GM12878 (cell line): ENCODE results near the gene PRKAR2B. TPM values are rescaled to one million over a fixed set of nuclear protein-coding genes. Genes with fewer than 3 reads are reported as not detected.

Experiments
- ATAC-seq: fragments of 200-7000 bp; cut with Tn5 transposase; 3 replicates; pipeline ENCODE4 v1.9.1; 2020; ENCODE audit warnings: mild to moderate bottlenecking, moderate library complexity
- BruUV-seq: library from RNA; stranded (reverse); fragments of 400-500 nt; replicated peaks from 2 replicates; lab custom pipeline; 2021; lab: Mats Ljungman, UMichigan
- CTCF ChIA-PET: fragments of 300-600 bp; sonication (Branson Sonifier 250); formaldehyde crosslinking; extraction: SDS; loops from one replicate; lab custom pipeline; 2021; ENCODE audit warnings: inconsistent platforms; lab: Yijun Ruan, JAX
- POLR2A ChIA-PET: fragments of 350-600 bp; formaldehyde crosslinking; extraction: SDS; loops from one replicate; lab custom pipeline; 2021; ENCODE audit warnings: inconsistent platforms; lab: Charles Lee
- RAD21 ChIA-PET: fragments of 300-600 bp; sonication (Branson Sonifier 250); formaldehyde crosslinking; loops from one replicate; lab custom pipeline; 2023; ENCODE audit warnings: antibody characterized with exemption; ENCODE audit not compliant: unreplicated experiment; lab: Charles Lee
- SMC1A ChIA-PET: fragments of 300-600 bp; sonication (Branson Sonifier 250); formaldehyde crosslinking; loops from one replicate; lab custom pipeline; 2023; ENCODE audit not compliant: unreplicated experiment, uncharacterized antibody; lab: Charles Lee
- DNase-seq: peaks from one replicate; pipeline ENCODE4 v3.0.0-alpha.2; 2011; ENCODE audit warnings: low read depth, low spot score
- FAIRE-seq: peaks from 3 replicates; lab custom pipeline; 2011; peaks lifted over from hg19 to GRCh38; lab: Jason Lieb, UNC
- H2AFZ ChIP-seq: 2 replicates; pipeline ENCODE4 v1.6.0; 2011; ENCODE audit warnings: low read depth, low read length, control low read depth; ENCODE audit not compliant: control insufficient read depth
- H3K27ac ChIP-seq: 2 replicates; pipeline ENCODE4 v1.5.1; 2011; ENCODE audit warnings: control low read depth; ENCODE audit not compliant: control insufficient read depth, insufficient read depth
- H3K27me3 ChIP-seq, 2 experiments: replicated peaks in 1 of 2; 2 replicates each; pipeline versions ENCODE4 v1.6.0 to v1.6.1; 2011; ENCODE audit warnings: low read length in 1 of 2; ENCODE audit not compliant: control insufficient read depth in 2 of 2, insufficient read depth in 2 of 2
- H3K36me3 ChIP-seq, 2 experiments: 2 replicates each; pipeline ENCODE4 v1.5.1; 2011; ENCODE audit warnings: low read length in 1 of 2; ENCODE audit not compliant: control insufficient read depth in 2 of 2, insufficient read depth in 2 of 2
- H3K4me1 ChIP-seq: 2 replicates; pipeline ENCODE4 v1.6.1; 2011; ENCODE audit warnings: mild to moderate bottlenecking, low read length, moderate library complexity, mixed read lengths; ENCODE audit not compliant: control insufficient read depth, insufficient read depth
- H3K4me2 ChIP-seq: 2 replicates; pipeline ENCODE4 v1.6.0; 2011; ENCODE audit warnings: control low read depth; ENCODE audit not compliant: control insufficient read depth, insufficient read depth
- H3K4me3 ChIP-seq: fragments of 200-600 bp; sonication (generic); 2 replicates; pipeline ENCODE4 v1.5.1; 2016
- H3K79me2 ChIP-seq: 2 replicates; pipeline ENCODE4 v1.6.0; 2011; ENCODE audit warnings: low read length; ENCODE audit not compliant: control insufficient read depth, insufficient read depth
- H3K9ac ChIP-seq: 2 replicates; pipeline ENCODE4 v1.8.0; 2011; ENCODE audit warnings: low read length, control low read depth, mixed read lengths; ENCODE audit not compliant: control insufficient read depth, insufficient read depth
- H3K9me3 ChIP-seq: replicated peaks from 3 replicates; pipeline ENCODE4 v1.5.1; 2011; ENCODE audit warnings: mild to moderate bottlenecking, low read length; ENCODE audit not compliant: control insufficient read depth, insufficient read depth
- H4K20me1 ChIP-seq: 2 replicates; pipeline ENCODE4 v1.6.0; 2011; ENCODE audit not compliant: control insufficient read depth, insufficient read depth
- CEBPB ChIP-seq, 2 experiments: fragments of 150-350 bp in 1 of 2; IDR thresholded peaks; 2 replicates each; pipeline ENCODE4 v1.6.1; 2012 to 2014; ENCODE audit warnings: low read depth in 2 of 2, low read length in 2 of 2, borderline replicate concordance in 1 of 2, inconsistent platforms in 1 of 2
- EZH2 ChIP-seq: IDR thresholded peaks from 2 replicates; pipeline ENCODE4 v1.6.1; 2012; ENCODE audit warnings: low read depth, mild to moderate bottlenecking, control low read depth, inconsistent platforms, low read length, borderline replicate concordance; ENCODE audit not compliant: control insufficient read depth
- HDAC2 ChIP-seq: fragments of 200-600 bp; sonication (generic); IDR thresholded peaks from 2 replicates; pipeline ENCODE4 v1.6.1; 2017
- KLF5 ChIP-seq: fragments of 450-650 bp; IDR thresholded peaks from 2 replicates; pipeline ENCODE4 v1.6.1; 2014; ENCODE audit warnings: mild to moderate bottlenecking; ENCODE audit not compliant: partially characterized antibody
- MEF2B ChIP-seq: fragments of 450-650 bp; IDR thresholded peaks from 2 replicates; pipeline ENCODE4 v1.6.1; 2018; ENCODE audit warnings: mild to moderate bottlenecking, moderate library complexity; ENCODE audit not compliant: partially characterized antibody, poor library complexity, severe bottlenecking
- NR2C2 ChIP-seq: IDR thresholded peaks from 2 replicates; pipeline ENCODE4 v1.6.1; 2011; ENCODE audit warnings: borderline replicate concordance, low read depth; ENCODE audit not compliant: control insufficient read depth, insufficient read length
- POLR2AphosphoS5 ChIP-seq: IDR thresholded peaks from 2 replicates; pipeline ENCODE4 v1.6.1; 2011; ENCODE audit warnings: mild to moderate bottlenecking, low read length, inconsistent platforms
- SMAD1 ChIP-seq: fragments of 450-650 bp; IDR thresholded peaks from 2 replicates; pipeline ENCODE4 v1.6.1; 2018; ENCODE audit warnings: mild to moderate bottlenecking, low read depth; ENCODE audit not compliant: partially characterized antibody
- STAT3 ChIP-seq: IDR thresholded peaks from 2 replicates; pipeline ENCODE4 v1.6.1; 2011; ENCODE audit warnings: low read depth, low read length, improper control_type of control experiment
- TCF12 ChIP-seq: IDR thresholded peaks from 2 replicates; pipeline ENCODE4 v1.6.1; 2011; ENCODE audit warnings: low read depth, mild to moderate bottlenecking, low read length
- WGBS: methylation state at CpG from one replicate; pipeline ENCODE4 v1.1.6; 2016; ENCODE audit warnings: low lambda C conversion rate; ENCODE audit not compliant: insufficient replicate concordance, insufficient coverage; ENCODE audit errors: missing lambda C conversion rate; 5-methylcytosine and 5-hydroxymethylcytosine counted together
- in situ Hi-C: fragments of 300-500 bp; cut with MboI; formaldehyde crosslinking; loops from 9 replicates; pipeline ENCODE4 v1.14.3; 2018; ENCODE audit warnings: mixed read lengths
- intact Hi-C: fragments of 100-400 bp; cut with micrococcal nuclease; formaldehyde crosslinking; loops from one replicate; pipeline ENCODE4 v1.14.2; 2022; ENCODE audit not compliant: unreplicated experiment
- polyA plus RNA-seq, 11 experiments: library from polyadenylated mRNA; depleted of rRNA in 4 of 11; unstranded in 6 of 11; stranded (reverse) in 5 of 11; fragments of >200 nt; fragmentation: Nextera tagmentation in 4 of 11; fragmentation: Illumina TruSeq in 1 of 11; extraction: Ambion mirVana in 4 of 11; extraction: Trizol in 1 of 11; gene quantifications; 1 replicate in 1 of 11; 2 replicates in 10 of 11; pipeline versions ENCODE4 v1.2.1 to v1.2.3, GENCODE V29; 2011 to 2016; ENCODE audit warnings: inconsistent platforms in 2 of 11, missing spikeins in 2 of 11, low read depth in 1 of 11
- total RNA-seq, 4 experiments: library from RNA; depleted of rRNA in 3 of 4; stranded (reverse); fragments of >200 nt in 3 of 4; fragmentation: Illumina TruSeq in 1 of 4; extraction: Trizol in 1 of 4; gene quantifications; 2 replicates each; pipeline versions ENCODE4 v1.2.1 to v1.2.3, GENCODE V29; 2013 to 2021
- TF ChIP-seq, protein P1 (sequence below): fragments of 450-650 bp; IDR thresholded peaks from 2 replicates; pipeline ENCODE4 v1.6.1; 2017; ENCODE audit warnings: mild to moderate bottlenecking
- TF ChIP-seq, protein P2 (sequence below): fragments of 450-650 bp; IDR thresholded peaks from 2 replicates; pipeline ENCODE4 v1.6.1; 2016; ENCODE audit warnings: mild to moderate bottlenecking
- TF ChIP-seq, protein P3 (sequence below): IDR thresholded peaks from 2 replicates; pipeline ENCODE4 v1.6.1; 2012; ENCODE audit warnings: low read depth, low read length, improper control_type of control experiment
- TF ChIP-seq, protein P4 (sequence below): fragments of 150-350 bp; IDR thresholded peaks from 2 replicates; pipeline ENCODE4 v1.6.1; 2016; ENCODE audit warnings: low read depth, low read length
- TF ChIP-seq, protein P5 (sequence below): IDR thresholded peaks from 2 replicates; pipeline ENCODE4 v1.6.1; 2012; ENCODE audit warnings: low read depth, low read length, improper control_type of control experiment

Gene PRKAR2B
- total and polyA plus RNA-seq, 10 of the 15 experiments (the other 5 are each of a cell fraction or from before 2014, with no cell fraction given), result 0.01 to 0.18 (median 0.04) TPM; not detected in 4

DNA sequence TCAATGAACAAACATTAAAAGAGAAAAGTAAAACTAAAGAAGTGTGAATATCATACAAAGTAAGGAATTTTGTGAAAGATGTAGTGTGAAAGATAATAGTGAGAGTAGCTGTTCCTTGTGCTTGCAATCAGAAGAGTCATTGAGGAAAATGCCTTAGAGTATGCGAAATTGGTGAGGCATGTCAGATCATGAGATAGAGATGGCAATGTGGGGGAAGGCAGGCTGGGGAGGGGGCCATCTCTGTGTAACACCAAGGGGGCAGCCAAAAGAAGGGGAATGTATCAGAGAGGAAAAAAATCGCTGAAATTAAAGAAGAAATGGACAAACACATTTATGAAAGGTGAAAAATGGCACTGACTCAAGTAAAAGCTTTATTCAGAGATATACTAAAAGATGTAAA, 19.6 kb upstream of the PRKAR2B start:
- TF ChIP-seq EZH2 (no peak), TCF12 (no peak), CEBPB (IDR thresholded peaks at IDR 0.05; ENCODE audit: borderline replicate concordance in 1 of 2, low read depth in 2 of 2, low read length in 2 of 2) (no peak), POLR2AphosphoS5 (no peak), MEF2B (no peak), SMAD1 (no peak), STAT3 (no peak), HDAC2 (no peak), KLF5 (no peak), NR2C2 (no peak)
- TF ChIP-seq, protein P1, sequence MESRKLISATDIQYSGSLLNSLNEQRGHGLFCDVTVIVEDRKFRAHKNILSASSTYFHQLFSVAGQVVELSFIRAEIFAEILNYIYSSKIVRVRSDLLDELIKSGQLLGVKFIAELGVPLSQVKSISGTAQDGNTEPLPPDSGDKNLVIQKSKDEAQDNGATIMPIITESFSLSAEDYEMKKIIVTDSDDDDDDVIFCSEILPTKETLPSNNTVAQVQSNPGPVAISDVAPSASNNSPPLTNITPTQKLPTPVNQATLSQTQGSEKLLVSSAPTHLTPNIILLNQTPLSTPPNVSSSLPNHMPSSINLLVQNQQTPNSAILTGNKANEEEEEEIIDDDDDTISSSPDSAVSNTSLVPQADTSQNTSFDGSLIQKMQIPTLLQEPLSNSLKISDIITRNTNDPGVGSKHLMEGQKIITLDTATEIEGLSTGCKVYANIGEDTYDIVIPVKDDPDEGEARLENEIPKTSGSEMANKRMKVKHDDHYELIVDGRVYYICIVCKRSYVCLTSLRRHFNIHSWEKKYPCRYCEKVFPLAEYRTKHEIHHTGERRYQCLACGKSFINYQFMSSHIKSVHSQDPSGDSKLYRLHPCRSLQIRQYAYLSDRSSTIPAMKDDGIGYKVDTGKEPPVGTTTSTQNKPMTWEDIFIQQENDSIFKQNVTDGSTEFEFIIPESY, result no peak
- TF ChIP-seq, protein P2, sequence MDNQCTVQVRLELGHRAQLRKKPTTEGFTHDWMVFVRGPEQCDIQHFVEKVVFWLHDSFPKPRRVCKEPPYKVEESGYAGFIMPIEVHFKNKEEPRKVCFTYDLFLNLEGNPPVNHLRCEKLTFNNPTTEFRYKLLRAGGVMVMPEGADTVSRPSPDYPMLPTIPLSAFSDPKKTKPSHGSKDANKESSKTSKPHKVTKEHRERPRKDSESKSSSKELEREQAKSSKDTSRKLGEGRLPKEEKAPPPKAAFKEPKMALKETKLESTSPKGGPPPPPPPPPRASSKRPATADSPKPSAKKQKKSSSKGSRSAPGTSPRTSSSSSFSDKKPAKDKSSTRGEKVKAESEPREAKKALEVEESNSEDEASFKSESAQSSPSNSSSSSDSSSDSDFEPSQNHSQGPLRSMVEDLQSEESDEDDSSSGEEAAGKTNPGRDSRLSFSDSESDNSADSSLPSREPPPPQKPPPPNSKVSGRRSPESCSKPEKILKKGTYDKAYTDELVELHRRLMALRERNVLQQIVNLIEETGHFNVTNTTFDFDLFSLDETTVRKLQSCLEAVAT, result no peak
- TF ChIP-seq, protein P3, sequence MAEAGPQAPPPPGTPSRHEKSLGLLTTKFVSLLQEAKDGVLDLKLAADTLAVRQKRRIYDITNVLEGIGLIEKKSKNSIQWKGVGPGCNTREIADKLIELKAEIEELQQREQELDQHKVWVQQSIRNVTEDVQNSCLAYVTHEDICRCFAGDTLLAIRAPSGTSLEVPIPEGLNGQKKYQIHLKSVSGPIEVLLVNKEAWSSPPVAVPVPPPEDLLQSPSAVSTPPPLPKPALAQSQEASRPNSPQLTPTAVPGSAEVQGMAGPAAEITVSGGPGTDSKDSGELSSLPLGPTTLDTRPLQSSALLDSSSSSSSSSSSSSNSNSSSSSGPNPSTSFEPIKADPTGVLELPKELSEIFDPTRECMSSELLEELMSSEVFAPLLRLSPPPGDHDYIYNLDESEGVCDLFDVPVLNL, result no peak
- TF ChIP-seq, protein P4, sequence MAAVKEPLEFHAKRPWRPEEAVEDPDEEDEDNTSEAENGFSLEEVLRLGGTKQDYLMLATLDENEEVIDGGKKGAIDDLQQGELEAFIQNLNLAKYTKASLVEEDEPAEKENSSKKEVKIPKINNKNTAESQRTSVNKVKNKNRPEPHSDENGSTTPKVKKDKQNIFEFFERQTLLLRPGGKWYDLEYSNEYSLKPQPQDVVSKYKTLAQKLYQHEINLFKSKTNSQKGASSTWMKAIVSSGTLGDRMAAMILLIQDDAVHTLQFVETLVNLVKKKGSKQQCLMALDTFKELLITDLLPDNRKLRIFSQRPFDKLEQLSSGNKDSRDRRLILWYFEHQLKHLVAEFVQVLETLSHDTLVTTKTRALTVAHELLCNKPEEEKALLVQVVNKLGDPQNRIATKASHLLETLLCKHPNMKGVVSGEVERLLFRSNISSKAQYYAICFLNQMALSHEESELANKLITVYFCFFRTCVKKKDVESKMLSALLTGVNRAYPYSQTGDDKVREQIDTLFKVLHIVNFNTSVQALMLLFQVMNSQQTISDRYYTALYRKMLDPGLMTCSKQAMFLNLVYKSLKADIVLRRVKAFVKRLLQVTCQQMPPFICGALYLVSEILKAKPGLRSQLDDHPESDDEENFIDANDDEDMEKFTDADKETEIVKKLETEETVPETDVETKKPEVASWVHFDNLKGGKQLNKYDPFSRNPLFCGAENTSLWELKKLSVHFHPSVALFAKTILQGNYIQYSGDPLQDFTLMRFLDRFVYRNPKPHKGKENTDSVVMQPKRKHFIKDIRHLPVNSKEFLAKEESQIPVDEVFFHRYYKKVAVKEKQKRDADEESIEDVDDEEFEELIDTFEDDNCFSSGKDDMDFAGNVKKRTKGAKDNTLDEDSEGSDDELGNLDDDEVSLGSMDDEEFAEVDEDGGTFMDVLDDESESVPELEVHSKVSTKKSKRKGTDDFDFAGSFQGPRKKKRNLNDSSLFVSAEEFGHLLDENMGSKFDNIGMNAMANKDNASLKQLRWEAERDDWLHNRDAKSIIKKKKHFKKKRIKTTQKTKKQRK, result no peak
- TF ChIP-seq, protein P5, sequence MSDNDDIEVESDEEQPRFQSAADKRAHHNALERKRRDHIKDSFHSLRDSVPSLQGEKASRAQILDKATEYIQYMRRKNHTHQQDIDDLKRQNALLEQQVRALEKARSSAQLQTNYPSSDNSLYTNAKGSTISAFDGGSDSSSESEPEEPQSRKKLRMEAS, result no peak
- H3K9ac ChIP-seq, result no peak overlapping the region
- intact Hi-C loops (no loop called here), in situ Hi-C loops (no loop called here)
- no peaks in the 10 kb centered on the region for H3K9me3 ChIP-seq
- POLR2A ChIA-PET, result no interaction called here
- H2AFZ ChIP-seq, result no peak overlapping the region
- no peaks in the 10 kb centered on the region for H3K4me1 ChIP-seq
- no peaks in the 10 kb centered on the region for H3K79me2 ChIP-seq
- ATAC-seq, result no peak
- no peak overlapping the region for H3K4me2 ChIP-seq
- no peaks in the 10 kb centered on the region for H3K36me3 ChIP-seq
- no peak for FAIRE-seq
- no peak overlapping the region for H3K27ac ChIP-seq
- WGBS, result 24% methylated on average over 2 of the region's 2 CpGs
- no peak overlapping the region for H3K4me3 ChIP-seq
- no TSS peak for BruUV-seq
- SMC1A ChIA-PET, result interaction anchor here (0.6 to 0.8 kb wide), 2 partner anchors 24 to 144 kb away, joined by 3 read pairs; partner anchors contain the start of gene HBP1
- no peaks in the 10 kb centered on the region for H4K20me1 ChIP-seq
- peaks cover 0 to 2% of the 10 kb centered on the region in 2 experiments; a peak in 2 of 4 replicates for H3K27me3 ChIP-seq
- DNase-seq, result no peak
- RAD21 ChIA-PET, result no interaction called here
- CTCF ChIA-PET, result interaction anchor here (0.8 to 1.8 kb wide), 2 partner anchors 125 to 232 kb away, joined by 3 to 4 read pairs; no protein-coding TSS in a partner anchor
